Cardiac fibroblast (primary cell): Measurements from ENCODE around the gene TEAD4.

Experiments
- DNase-seq, 2 donors: peaks; one replicate each; pipeline versions ENCODE4 v3.0.0 to v3.0.0-alpha.2; 2010; ENCODE audit warnings: low read depth in 2 of 2
- H3K4me3 ChIP-seq, 2 donors: replicated peaks in 1 of 2; 1 replicate in 1 of 2; 2 replicates in 1 of 2; pipeline ENCODE4 v1.5.1; 2011; ENCODE audit warnings: low read depth in 2 of 2, low read length in 2 of 2, mild to moderate bottlenecking in 2 of 2, moderate library complexity in 1 of 2
- TF ChIP-seq, protein P1 (sequence below): IDR thresholded peaks from one replicate; pipeline ENCODE4 v1.5.1; 2011; ENCODE audit warnings: low read depth, mild to moderate bottlenecking, low read length, inconsistent platforms

Gene TEAD4

DNA sequence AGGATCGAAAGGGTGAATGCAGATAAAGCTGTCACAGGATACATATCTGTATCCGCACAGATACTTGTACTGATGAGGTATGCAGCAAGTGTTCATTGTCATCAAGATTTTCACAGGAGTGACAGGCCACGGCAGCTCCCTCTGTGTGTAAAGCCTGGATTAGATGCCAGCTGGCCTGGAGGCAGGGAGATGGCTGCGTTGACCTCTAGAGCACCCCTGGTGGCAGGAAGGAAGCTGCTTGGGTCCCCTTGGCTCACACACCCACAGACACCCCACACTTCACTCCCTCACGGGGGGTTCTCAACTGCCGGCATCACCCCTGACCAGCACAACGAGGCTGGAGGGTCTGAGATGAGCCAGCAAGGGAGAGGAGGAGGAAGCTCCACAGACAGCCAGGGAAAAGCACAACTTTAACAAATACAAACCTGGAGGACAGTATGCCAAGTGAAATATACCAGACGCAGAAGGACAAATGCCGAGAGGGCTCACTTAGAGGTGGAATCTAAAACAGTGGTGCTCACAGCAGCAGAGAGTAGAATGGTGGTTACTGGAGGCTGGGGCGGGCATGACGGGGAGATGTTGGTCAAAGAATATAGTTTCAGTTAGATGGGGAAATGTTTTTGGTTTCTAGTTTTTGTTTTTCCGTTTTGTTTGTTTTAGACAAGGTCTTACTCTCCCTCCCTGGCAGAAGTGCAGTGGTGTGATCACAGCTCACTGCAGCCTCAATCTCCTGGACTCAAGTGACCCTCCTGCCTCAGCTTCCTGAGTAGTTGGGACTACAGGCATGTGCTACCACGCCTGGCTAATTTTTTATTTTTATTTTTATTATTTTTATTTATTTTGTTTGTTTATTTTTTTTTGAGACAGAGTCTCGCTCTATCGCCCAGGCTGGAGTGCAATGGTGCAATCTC is 45.7 kb downstream of the TEAD4 start:
- peak in 1 of 2 donors; percentile 15 for DNase-seq
- TF ChIP-seq, protein P1, sequence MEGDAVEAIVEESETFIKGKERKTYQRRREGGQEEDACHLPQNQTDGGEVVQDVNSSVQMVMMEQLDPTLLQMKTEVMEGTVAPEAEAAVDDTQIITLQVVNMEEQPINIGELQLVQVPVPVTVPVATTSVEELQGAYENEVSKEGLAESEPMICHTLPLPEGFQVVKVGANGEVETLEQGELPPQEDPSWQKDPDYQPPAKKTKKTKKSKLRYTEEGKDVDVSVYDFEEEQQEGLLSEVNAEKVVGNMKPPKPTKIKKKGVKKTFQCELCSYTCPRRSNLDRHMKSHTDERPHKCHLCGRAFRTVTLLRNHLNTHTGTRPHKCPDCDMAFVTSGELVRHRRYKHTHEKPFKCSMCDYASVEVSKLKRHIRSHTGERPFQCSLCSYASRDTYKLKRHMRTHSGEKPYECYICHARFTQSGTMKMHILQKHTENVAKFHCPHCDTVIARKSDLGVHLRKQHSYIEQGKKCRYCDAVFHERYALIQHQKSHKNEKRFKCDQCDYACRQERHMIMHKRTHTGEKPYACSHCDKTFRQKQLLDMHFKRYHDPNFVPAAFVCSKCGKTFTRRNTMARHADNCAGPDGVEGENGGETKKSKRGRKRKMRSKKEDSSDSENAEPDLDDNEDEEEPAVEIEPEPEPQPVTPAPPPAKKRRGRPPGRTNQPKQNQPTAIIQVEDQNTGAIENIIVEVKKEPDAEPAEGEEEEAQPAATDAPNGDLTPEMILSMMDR: peak; percentile 36
- no peak overlapping the region for H3K4me3 ChIP-seq

DNA sequence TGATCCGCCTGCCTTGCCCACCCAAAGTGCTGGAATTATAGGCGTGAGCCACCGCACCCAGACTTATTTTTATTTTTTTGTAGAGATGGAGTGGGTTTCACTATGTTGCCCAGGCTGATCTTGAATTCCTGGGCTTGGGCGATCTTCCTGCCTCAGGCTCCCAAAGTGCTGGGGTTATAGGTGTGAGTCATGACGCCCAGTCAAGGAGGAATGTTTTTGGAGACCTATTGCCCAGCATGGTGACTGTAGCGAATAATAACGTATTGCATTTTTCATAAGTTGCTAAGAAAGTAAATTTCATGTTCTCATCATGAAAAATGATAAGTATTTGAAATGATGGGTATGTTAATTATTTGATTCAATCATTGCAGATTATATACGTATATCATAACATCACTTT is 46.5 kb downstream of the TEAD4 start:
- DNase-seq: peak in 1 of 2 donors; percentile 46
- no peak overlapping the region for H3K4me3 ChIP-seq
- TF ChIP-seq, protein P1: no peak

DNA sequence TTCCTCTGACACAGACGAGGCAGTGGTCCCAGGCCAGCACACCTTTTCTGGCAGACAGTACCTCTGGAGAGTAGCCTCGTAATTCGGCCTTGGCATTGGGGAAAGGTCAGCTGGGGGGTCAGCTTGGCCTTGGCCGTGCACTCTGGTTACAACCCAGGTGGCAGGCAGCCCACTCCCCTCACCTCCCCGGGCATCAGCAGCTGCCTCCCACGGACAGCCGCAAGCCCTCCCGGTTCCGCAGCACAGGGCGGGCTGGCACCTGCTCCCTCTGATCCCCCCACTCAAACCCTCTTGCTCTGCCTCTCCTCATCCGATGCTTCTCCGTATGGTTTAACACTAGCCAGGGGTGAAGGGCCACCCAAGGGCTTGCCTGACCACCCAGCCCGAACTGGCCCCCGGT is 50.6 kb downstream of the TEAD4 start:
- no peak overlapping the region for H3K4me3 ChIP-seq
- TF ChIP-seq, protein P1: no peak
- no peak for DNase-seq

DNA sequence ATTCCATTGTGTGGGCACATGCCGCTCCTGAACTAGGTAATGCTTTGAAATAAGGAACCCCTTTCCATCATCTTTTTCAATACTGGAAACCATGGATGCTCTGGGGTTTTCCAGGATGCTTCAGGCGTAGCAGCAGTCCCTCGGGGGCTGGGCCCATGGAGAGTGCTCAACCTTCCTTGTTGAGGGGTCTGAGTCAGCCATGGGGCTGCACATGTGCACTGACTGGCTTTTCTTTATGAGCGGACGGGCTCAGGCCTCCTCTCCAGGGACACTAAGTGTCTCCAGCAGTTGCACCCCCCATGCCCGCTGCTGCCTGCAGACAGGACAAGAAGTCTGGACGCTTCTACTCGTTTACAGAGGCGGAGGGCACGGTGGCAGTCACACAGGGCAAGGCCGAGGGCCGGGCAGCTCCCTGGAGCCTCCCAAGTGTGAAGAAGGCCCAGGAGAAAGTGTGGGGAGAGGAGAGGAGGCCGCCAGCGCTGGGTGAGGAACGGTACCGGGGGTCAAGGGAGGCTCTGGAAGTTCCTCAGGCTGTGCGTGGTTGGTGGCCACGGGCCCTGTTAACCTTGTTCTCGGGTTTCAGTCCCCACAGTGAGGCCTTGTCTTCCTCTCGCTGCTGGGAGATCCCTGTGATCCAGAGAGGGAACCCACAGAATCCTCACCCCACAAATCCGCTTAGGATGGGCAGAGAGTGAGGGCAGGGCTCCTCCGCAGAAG is 51.2 kb downstream of the TEAD4 start:
- DNase-seq: no peak
- H3K4me3 ChIP-seq: no peak overlapping the region
- TF ChIP-seq, protein P1: no peak

GRCh38 chr12:3012786-3013185 is 53.6 kb downstream of the TEAD4 start:
- DNase-seq: no peak
- H3K4me3 ChIP-seq: no peak overlapping the region
- TF ChIP-seq, protein P1: no peak

- TF ChIP-seq, protein P1: no peak
- DNase-seq: peak in 1 of 2 donors; percentile 15
- no peak overlapping the region for H3K4me3 ChIP-seq
These were observed 55.4 kb downstream of the TEAD4 start for GRCh38 chr12:3014641-3015040.
